Gastroesophageal sphincter (tissue), 3 donors: ENCODE measurements around the gene FOXO3.

ENCODE experiments used
- POLR2A ChIP-seq, 2 donors: fragments of 450-650 bp; IDR thresholded peaks; one replicate each; pipeline ENCODE4 v1.6.1; 2017; ENCODE audit warnings: antibody characterized with exemption in 2 of 2, mild to moderate bottlenecking in 2 of 2, moderate library complexity in 1 of 2
- POLR2AphosphoS5 ChIP-seq: sonication (generic); formaldehyde crosslinking; IDR thresholded peaks from one replicate; pipeline ENCODE4 v1.6.1; 2017; ENCODE audit warnings: antibody characterized with exemption
- TF ChIP-seq, protein P1 (sequence below), 4 experiments: fragments of 200-600 bp in 2 of 4; fragments of 450-650 bp in 2 of 4; sonication (generic) in 1 of 4; IDR thresholded peaks; one replicate each; pipeline ENCODE4 v1.5.1; 2017 to 2019; ENCODE audit warnings: antibody characterized with exemption in 4 of 4, mild to moderate bottlenecking in 2 of 4, moderate library complexity in 2 of 4

DNA sequence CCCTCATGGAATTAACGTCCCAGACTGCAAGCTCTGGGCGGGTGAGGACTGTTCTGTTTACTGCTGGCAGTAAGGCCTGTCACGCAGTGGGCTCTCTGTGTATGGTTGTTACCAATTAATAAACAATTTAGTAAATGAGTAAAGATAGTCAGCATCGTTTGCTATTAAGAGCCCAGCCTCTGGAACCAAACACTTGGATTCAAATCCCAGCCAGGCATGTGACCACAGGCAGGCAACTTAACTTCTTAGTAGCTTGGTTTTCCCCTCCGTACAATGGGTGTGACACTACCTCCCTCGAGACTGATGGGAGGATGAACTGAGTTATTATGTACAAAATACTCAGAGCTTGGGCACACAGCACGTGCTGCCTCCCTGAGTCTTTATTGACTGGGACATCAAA lies 149.8 kb downstream of the FOXO3 start:
- TF ChIP-seq, protein P1, sequence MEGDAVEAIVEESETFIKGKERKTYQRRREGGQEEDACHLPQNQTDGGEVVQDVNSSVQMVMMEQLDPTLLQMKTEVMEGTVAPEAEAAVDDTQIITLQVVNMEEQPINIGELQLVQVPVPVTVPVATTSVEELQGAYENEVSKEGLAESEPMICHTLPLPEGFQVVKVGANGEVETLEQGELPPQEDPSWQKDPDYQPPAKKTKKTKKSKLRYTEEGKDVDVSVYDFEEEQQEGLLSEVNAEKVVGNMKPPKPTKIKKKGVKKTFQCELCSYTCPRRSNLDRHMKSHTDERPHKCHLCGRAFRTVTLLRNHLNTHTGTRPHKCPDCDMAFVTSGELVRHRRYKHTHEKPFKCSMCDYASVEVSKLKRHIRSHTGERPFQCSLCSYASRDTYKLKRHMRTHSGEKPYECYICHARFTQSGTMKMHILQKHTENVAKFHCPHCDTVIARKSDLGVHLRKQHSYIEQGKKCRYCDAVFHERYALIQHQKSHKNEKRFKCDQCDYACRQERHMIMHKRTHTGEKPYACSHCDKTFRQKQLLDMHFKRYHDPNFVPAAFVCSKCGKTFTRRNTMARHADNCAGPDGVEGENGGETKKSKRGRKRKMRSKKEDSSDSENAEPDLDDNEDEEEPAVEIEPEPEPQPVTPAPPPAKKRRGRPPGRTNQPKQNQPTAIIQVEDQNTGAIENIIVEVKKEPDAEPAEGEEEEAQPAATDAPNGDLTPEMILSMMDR (IDR thresholded peaks at IDR 0.05): no peak
- TF ChIP-seq POLR2AphosphoS5 (no peak), POLR2A (IDR thresholded peaks at IDR 0.05) (no peak)
